ENCODE data around the gene TRAF7.
"Not testable (repeated sequence)": the region's sequence is repeated elsewhere in the genome, so short reads cannot be mapped to it uniquely, and the experiment has no call there.

GRCh38 chr16:2116428-2116827, 39.2 kb upstream of the TRAF7 start:
- not testable (repeated sequence) for TF ChIP-seq CTCF (IDR thresholded peaks at IDR 0.05; ENCODE audit: insufficient read depth, low read length, poor library complexity, severe bottlenecking); EZH2phosphoT487 (conservative IDR thresholded peaks at IDR 0.05; ENCODE audit: low read length)
